Omental fat pad (tissue), 4 donors: ENCODE results near the gene DUSP16. TPM values are rescaled to one million over a fixed set of nuclear protein-coding genes. Genes with fewer than 3 reads are reported as not detected.

Source experiments
- ATAC-seq: fragments of 150-250 bp; one replicate; pipeline ENCODE4 v1.9.1; 2016; ENCODE audit warnings: mild to moderate bottlenecking, moderate library complexity; ENCODE audit not compliant: low FRiP score
- DNase-seq: peaks from one replicate; pipeline ENCODE4 v3.0.0-alpha.2; 2019; ENCODE audit warnings: low spot score
- total RNA-seq, 4 donors: library from RNA; depleted of rRNA; stranded (reverse); fragments of >200 nt; gene quantifications; one replicate each; pipeline ENCODE4 v1.1.0, GENCODE V29; 2016
- TF ChIP-seq, protein P1 (sequence below), 3 donors: fragments of 450-650 bp; IDR thresholded peaks; one replicate each; pipeline ENCODE4 v1.5.1; 2016 to 2017; ENCODE audit warnings: antibody characterized with exemption in 3 of 3, mild to moderate bottlenecking in 3 of 3, moderate library complexity in 2 of 3

DUSP16 gene
- total RNA-seq, 4 donors from 2014 or later, result 18.2 to 29.6 (median 18.7) TPM

DNA sequence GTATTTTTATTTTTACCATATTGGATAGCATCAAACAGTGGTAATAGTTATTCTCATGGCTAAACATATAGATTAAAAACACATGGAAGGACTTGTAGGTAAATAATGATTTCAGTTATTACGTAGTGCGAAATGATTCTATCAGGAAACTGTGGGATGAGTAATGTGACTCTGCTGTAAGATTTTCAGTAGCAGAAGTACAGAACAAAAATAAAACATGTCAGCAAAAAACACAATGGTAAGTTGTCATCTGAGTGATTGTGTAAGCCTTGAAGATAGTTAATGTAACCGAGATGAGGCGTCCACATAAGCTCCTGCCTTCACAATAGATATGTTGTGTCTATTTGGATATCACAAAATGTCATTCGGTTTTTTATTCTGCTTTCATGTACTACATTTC lies 106.0 kb downstream of the DUSP16 start:
- no peak for ATAC-seq
- no peak for DNase-seq
- TF ChIP-seq, protein P1, sequence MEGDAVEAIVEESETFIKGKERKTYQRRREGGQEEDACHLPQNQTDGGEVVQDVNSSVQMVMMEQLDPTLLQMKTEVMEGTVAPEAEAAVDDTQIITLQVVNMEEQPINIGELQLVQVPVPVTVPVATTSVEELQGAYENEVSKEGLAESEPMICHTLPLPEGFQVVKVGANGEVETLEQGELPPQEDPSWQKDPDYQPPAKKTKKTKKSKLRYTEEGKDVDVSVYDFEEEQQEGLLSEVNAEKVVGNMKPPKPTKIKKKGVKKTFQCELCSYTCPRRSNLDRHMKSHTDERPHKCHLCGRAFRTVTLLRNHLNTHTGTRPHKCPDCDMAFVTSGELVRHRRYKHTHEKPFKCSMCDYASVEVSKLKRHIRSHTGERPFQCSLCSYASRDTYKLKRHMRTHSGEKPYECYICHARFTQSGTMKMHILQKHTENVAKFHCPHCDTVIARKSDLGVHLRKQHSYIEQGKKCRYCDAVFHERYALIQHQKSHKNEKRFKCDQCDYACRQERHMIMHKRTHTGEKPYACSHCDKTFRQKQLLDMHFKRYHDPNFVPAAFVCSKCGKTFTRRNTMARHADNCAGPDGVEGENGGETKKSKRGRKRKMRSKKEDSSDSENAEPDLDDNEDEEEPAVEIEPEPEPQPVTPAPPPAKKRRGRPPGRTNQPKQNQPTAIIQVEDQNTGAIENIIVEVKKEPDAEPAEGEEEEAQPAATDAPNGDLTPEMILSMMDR (IDR thresholded peaks at IDR 0.05), result no peak

DNA sequence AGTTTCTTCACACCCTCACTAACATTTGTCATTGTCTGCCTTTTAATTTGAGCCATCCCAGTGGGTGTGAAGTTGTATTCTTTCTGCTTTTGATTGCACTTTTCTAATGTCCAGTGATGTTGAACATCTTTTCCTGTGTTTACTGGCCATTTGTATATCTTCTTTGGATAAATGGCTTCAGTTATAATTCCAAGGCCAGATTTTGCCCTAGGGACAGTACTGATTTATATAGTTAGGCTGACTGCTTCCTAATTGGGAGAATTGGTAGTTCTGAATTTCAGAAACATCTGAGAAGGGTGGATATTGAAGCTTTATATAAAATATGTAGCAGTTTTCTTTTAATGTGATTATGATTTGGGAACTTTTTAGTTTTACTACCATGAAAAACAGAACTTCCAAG lies 108.3 kb downstream of the DUSP16 start:
- TF ChIP-seq, protein P1 (IDR thresholded peaks at IDR 0.05), result no peak
- DNase-seq (no peak), ATAC-seq (no peak)

DNA sequence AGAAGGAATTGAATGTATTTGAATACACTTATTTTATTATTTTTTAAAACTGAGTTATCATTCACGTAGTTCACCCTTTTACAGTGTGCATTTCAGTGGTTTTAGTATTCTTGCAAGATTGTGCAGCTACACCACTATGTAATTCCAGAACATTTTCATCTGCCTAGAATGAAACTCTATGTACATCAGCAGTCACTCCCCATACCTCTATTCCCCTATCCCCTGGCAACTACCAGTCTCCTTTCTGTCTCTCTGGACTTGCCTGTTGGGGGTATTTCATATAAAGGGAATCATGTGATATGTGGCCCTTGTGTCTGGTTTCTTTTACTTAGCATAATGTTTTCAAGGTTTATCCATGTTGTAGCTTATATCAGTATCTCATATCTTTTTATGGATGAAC lies 109.0 kb downstream of the DUSP16 start:
- TF ChIP-seq, protein P1 (IDR thresholded peaks at IDR 0.05), result no peak
- no peak for DNase-seq
- ATAC-seq, result no peak

DNA sequence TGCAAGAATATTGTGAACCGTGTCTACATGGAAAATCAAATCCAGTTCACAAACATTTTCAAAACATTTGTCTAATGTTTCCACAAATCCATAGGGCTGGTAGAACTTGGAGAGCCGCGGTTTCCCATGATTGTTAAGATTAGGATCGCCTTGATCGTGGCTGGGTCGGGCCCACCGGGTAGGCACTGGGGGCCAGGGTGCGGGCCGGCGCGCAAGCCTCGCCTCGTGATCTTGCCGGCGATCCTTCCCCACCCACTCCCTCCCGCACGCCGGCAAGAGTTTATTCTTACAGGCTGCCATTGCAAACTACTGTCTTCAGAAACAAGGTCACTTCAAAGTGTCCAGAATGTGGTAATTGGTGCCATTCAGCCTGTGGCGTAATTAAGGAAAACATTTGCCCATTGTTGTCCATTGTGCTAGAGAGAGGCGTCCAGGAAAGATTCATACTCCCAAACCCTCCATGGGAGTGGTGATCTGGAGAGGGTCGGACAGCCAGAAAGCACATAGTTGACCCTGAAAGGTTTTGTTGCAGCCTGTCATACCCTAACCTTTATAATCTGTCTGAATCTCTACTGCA lies 110.2 kb downstream of the DUSP16 start:
- TF ChIP-seq, protein P1 (IDR thresholded peaks at IDR 0.05), result no peak
- no peak for DNase-seq
- ATAC-seq, result no peak

DNA sequence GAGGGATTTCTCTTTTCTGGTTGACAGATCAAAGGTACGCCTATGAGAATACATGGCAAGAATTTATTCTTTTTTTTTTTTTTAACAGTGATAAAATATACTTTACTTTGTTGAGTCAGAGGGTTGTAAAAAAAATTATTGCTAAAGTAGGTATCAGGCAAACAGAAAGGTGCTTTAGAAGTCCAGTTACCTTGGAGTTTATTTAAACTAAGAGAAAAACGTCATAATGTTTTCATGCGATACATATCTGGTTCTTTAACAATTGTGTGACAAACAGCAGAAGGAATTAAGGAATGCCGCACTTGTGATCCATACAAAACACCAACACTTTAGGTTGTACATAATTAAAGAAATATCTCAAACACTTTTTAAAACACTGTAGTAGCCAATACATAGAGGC lies 111.6 kb downstream of the DUSP16 start:
- no peak for DNase-seq
- ATAC-seq, result no peak
- TF ChIP-seq, protein P1 (IDR thresholded peaks at IDR 0.05), result no peak

DNA sequence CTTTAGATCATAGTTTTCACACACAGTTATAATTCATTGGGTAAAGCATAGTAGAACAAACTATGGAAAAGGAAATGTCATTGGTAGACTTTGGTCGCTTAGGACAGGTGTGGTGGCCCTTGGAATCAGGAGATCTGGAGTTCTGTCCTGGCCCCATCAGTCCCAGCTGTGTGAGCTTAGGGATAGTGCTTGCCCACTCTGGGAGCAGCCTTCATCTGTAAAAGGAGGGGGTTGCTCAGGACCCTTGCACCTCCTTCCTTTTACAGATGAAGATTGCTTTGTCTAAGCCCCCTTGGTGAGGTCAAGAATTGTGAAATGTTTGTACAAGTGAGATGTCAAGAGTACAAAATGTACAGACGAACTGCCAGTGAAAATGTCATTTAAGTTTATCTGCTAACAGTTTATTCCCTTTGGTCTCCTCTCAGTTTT lies 112.6 kb downstream of the DUSP16 start:
- DNase-seq (no peak), ATAC-seq (no peak)
- TF ChIP-seq, protein P1 (IDR thresholded peaks at IDR 0.05), result no peak

DNA sequence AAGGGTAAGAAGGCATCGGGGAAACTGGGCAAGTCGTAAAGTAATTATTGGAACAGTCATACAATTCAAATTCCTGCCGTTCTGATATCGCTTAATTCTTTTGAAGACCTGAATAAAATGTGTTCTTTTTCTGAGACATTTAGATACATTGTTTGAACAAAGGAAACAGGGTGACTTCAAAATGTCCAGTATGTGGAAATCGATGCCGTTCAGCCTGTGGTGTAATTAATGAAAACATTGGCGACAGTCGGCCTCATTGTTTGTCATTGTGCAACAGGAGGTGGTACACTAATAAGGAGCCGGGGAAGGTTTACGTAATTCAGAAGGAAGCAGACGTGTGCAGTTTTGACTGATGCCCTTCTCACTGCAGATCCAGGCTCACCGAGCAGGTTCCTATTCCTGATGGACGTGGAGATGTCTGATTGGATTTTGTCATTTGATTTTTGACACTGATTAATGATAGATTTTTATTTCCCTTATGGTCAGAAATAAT lies 113.1 kb downstream of the DUSP16 start:
- no peak for ATAC-seq
- TF ChIP-seq, protein P1 (IDR thresholded peaks at IDR 0.05), result no peak
- no peak for DNase-seq
